A549 (cell line): ENCODE measurements around the gene TMEM39A. TPM values are rescaled to one million over a fixed set of nuclear protein-coding genes. Genes with fewer than 3 reads are reported as not detected.

ENCODE experiments used
- ATAC-seq, 2 experiments: fragments of 200-7000 bp in 1 of 2; fragments of >200 bp in 1 of 2; cut with Nextera tagmentation in 1 of 2; cut with Tn5 transposase in 1 of 2; 3 replicates each; pipeline versions ENCODE4 v1.8.0 to v1.9.1; 2018 to 2020; ENCODE audit warnings: mild to moderate bottlenecking in 1 of 2, moderate library complexity in 1 of 2
- CTCF ChIA-PET: fragments of 300-600 bp; sonication (Branson Sonifier 250); formaldehyde crosslinking; extraction: SDS; loops from one replicate; lab custom pipeline; 2021; ENCODE audit warnings: antibody characterized with exemption, inconsistent platforms; lab: Yijun Ruan, JAX
- POLR2A ChIA-PET: fragments of 350-600 bp; formaldehyde crosslinking; extraction: SDS; loops from one replicate; lab custom pipeline; 2021; ENCODE audit warnings: antibody characterized with exemption, inconsistent platforms; lab: Yijun Ruan, JAX
- DNase-seq, 2 experiments: peaks; one replicate each; pipeline versions ENCODE4 v3.0.0 to v3.0.0-alpha.2; 2011 to 2016; ENCODE audit warnings: low read depth in 1 of 2, low spot score in 1 of 2
- FAIRE-seq: peaks from 2 replicates; lab custom pipeline; 2011; peaks lifted over from hg19 to GRCh38; lab: Jason Lieb, UNC
- H3K27ac ChIP-seq, 2 experiments: fragments of >200 bp; sonication (Bioruptor Twin); formaldehyde crosslinking; 3 replicates each; pipeline ENCODE4 v1.5.1; 2016 to 2017
- H3K4me1 ChIP-seq: fragments of >200 bp; sonication (Bioruptor Twin); formaldehyde crosslinking; 3 replicates; pipeline ENCODE4 v1.6.1; 2016
- H3K4me2 ChIP-seq: fragments of >200 bp; sonication (Bioruptor Twin); formaldehyde crosslinking; 3 replicates; pipeline ENCODE4 v1.6.1; 2016
- H3K4me3 ChIP-seq: fragments of >200 bp; sonication (Bioruptor Twin); formaldehyde crosslinking; 3 replicates; pipeline ENCODE4 v1.5.1; 2016
- H3K9me3 ChIP-seq: fragments of >200 bp; sonication (Bioruptor Twin); formaldehyde crosslinking; 3 replicates; pipeline ENCODE4 v1.6.1; 2016
- BHLHE40 ChIP-seq: IDR thresholded peaks from 2 replicates; pipeline ENCODE4 v1.6.1; 2012; ENCODE audit warnings: low read depth, low read length, inconsistent platforms
- CBX2 ChIP-seq: fragments of 200-600 bp; sonication (generic); IDR thresholded peaks from 2 replicates; pipeline ENCODE4 v1.6.1; 2016; ENCODE audit warnings: low read depth, mild to moderate bottlenecking, borderline replicate concordance
- HEYL ChIP-seq: fragments of 250-450 bp; sonication (Bioruptor Pico); IDR thresholded peaks from 2 replicates; pipeline ENCODE4 v1.8.0; 2021; ENCODE audit warnings: mild to moderate bottlenecking, moderate library complexity
- JUN ChIP-seq, 2 experiments: fragments of >200 bp; sonication (Bioruptor Twin); formaldehyde crosslinking; IDR thresholded peaks; 2 replicates in 1 of 2; 3 replicates in 1 of 2; pipeline ENCODE4 v1.6.1; 2016 to 2017
- JUNB ChIP-seq: fragments of >200 bp; sonication (Bioruptor Twin); formaldehyde crosslinking; IDR thresholded peaks from 2 replicates; pipeline ENCODE4 v1.6.1; 2016
- NR3C1 ChIP-seq: fragments of >200 bp; sonication (Bioruptor Twin); formaldehyde crosslinking; IDR thresholded peaks from 3 replicates; pipeline ENCODE4 v1.6.1; 2017
- POLR2A ChIP-seq: IDR thresholded peaks from 2 replicates; pipeline ENCODE4 v1.6.1; 2012; ENCODE audit warnings: mild to moderate bottlenecking, low read length
- RARB ChIP-seq: fragments of 250-450 bp; sonication (Bioruptor Pico); IDR thresholded peaks from 2 replicates; pipeline ENCODE4 v1.8.0; 2021; ENCODE audit warnings: mild to moderate bottlenecking, moderate library complexity
- RCOR1 ChIP-seq: fragments of 150-350 bp; IDR thresholded peaks from 2 replicates; pipeline ENCODE4 v1.6.1; 2014; ENCODE audit warnings: antibody characterized with exemption, low read length, low read depth
- TP53 ChIP-seq: fragments of 250-450 bp; sonication (Bioruptor Pico); IDR thresholded peaks from 2 replicates; pipeline ENCODE4 v1.5.0; 2021; ENCODE audit warnings: mild to moderate bottlenecking, moderate library complexity
- ZSCAN20 ChIP-seq: fragments of 250-450 bp; sonication (Bioruptor Pico); IDR thresholded peaks from 2 replicates; pipeline ENCODE4 v1.8.0; 2022; ENCODE audit warnings: mild to moderate bottlenecking, moderate library complexity
- WGBS: methylation state at CpG from one replicate; pipeline ENCODE4 v1.1.6; 2017; ENCODE audit errors: missing lambda C conversion rate; 5-methylcytosine and 5-hydroxymethylcytosine counted together
- polyA plus RNA-seq, 4 experiments: library from polyadenylated mRNA; depleted of rRNA in 3 of 4; stranded (reverse); fragments of >200 nt; fragmentation: RNase III in 1 of 4; extraction: RNeasy Plus Mini Kit Qiagen cat#74134 plus additional on column Dnase treatment in 1 of 4; gene quantifications; 2 replicates in 3 of 4; 3 replicates in 1 of 4; pipeline ENCODE4 v1.2.3, GENCODE V29; 2011 to 2017
- TF ChIP-seq, protein P1 (sequence below): fragments of 150-350 bp; IDR thresholded peaks from 2 replicates; pipeline ENCODE4 v1.6.1; 2014; ENCODE audit warnings: low read depth, mild to moderate bottlenecking, low read length
- TF ChIP-seq, protein P2 (sequence below): IDR thresholded peaks from 2 replicates; pipeline ENCODE4 v1.6.1; 2012
- TF ChIP-seq, protein P3 (sequence below): fragments of 250-450 bp; sonication (Bioruptor Pico); IDR thresholded peaks from 2 replicates; pipeline ENCODE4 v1.5.0; 2021; ENCODE audit warnings: mild to moderate bottlenecking, moderate library complexity, borderline replicate concordance
- TF ChIP-seq, protein P4 (sequence below): fragments of >200 bp; sonication (Bioruptor Twin); formaldehyde crosslinking; IDR thresholded peaks from 2 replicates; pipeline ENCODE4 v1.6.1; 2016
- TF ChIP-seq, protein P5 (sequence below): IDR thresholded peaks from 2 replicates; pipeline ENCODE4 v1.6.1; 2012; ENCODE audit warnings: low read depth, borderline replicate concordance

Gene TMEM39A
- polyA plus RNA-seq, 2 of the 4 experiments (the other 2 are of a cell fraction): 16.9 to 21.9 TPM

DNA sequence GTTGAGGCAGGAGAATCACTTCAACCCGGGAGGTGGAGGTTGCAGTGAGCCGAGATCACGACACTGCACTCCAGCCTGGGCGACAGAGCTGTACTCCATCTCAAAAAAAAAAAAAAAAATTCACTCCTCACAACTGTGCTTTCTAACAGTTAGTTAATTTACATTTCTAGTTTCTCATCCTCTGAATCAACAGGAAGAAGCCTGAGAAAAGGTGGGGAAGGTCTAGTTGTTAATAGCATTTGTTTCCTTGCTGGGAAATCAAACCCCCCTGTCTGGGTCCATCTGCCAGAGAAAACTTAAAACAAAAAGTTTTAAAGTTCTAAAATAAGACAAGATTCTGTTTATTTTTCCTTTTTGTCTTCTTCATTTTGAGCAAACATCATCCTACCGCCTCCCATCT lies 62.3 kb downstream of the TMEM39A start:
- DNase-seq: no peak
- Histone ChIP-seq H3K4me3 (no peak overlapping the region), H3K4me2 (no peak overlapping the region), H3K9me3 (no peaks in the 10 kb centered on the region), H3K4me1 (no peaks in the 10 kb centered on the region), H3K27ac (no peak overlapping the region)
- POLR2A ChIA-PET: no interaction called here
- 93% methylated on average over 5 of the region's 5 CpGs for WGBS
- TF ChIP-seq, protein P1, sequence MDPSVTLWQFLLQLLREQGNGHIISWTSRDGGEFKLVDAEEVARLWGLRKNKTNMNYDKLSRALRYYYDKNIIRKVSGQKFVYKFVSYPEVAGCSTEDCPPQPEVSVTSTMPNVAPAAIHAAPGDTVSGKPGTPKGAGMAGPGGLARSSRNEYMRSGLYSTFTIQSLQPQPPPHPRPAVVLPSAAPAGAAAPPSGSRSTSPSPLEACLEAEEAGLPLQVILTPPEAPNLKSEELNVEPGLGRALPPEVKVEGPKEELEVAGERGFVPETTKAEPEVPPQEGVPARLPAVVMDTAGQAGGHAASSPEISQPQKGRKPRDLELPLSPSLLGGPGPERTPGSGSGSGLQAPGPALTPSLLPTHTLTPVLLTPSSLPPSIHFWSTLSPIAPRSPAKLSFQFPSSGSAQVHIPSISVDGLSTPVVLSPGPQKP: no peak
- TF ChIP-seq, protein P2, sequence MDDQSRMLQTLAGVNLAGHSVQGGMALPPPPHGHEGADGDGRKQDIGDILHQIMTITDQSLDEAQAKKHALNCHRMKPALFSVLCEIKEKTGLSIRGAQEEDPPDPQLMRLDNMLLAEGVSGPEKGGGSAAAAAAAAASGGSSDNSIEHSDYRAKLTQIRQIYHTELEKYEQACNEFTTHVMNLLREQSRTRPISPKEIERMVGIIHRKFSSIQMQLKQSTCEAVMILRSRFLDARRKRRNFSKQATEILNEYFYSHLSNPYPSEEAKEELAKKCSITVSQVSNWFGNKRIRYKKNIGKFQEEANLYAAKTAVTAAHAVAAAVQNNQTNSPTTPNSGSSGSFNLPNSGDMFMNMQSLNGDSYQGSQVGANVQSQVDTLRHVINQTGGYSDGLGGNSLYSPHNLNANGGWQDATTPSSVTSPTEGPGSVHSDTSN: no peak
- TF ChIP-seq CBX2: no peak
- no peak for TF ChIP-seq RARB (CRISPR knock-in tag)
- no peak for TF ChIP-seq TP53 (CRISPR knock-in tag)
- TF ChIP-seq, protein P3, sequence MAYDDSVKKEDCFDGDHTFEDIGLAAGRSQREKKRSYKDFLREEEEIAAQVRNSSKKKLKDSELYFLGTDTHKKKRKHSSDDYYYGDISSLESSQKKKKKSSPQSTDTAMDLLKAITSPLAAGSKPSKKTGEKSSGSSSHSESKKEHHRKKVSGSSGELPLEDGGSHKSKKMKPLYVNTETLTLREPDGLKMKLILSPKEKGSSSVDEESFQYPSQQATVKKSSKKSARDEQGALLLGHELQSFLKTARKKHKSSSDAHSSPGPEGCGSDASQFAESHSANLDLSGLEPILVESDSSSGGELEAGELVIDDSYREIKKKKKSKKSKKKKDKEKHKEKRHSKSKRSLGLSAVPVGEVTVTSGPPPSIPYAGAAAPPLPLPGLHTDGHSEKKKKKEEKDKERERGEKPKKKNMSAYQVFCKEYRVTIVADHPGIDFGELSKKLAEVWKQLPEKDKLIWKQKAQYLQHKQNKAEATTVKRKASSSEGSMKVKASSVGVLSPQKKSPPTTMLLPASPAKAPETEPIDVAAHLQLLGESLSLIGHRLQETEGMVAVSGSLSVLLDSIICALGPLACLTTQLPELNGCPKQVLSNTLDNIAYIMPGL (CRISPR knock-in tag): no peak
- TF ChIP-seq RCOR1: no peak
- no peak for TF ChIP-seq JUN (IDR thresholded peaks at IDR 0.05)
- FAIRE-seq: no peak
- no peak for ATAC-seq
- CTCF ChIA-PET: no interaction called here

DNA sequence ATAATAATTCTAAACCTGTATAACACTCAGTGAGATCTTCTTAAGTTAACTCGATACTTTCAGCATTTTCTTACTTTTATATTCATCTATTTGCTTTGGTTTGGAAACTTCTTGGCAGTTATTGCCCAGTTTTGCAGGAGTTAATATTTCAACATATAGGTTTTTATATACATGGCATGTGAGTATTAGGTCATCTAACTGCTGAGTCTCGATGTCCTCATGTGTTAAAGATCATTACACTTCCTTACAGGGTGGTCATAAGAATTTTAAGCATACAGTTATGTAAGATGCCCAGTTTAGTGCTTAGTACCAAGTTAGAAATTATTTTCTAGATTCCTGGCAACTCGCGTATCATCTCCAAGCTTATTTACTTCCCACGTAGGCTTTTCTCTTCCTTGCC lies 62.9 kb downstream of the TMEM39A start:
- no peak for FAIRE-seq
- 69% methylated on average over 5 of the region's 5 CpGs for WGBS

More for the DNA sequence above, 62.9 kb downstream of the TMEM39A start:
- Histone ChIP-seq H3K27ac (no peak overlapping the region), H3K4me2 (no peak overlapping the region), H3K4me3 (no peak overlapping the region), H3K4me1 (no peaks in the 10 kb centered on the region), H3K9me3 (no peaks in the 10 kb centered on the region)
- DNase-seq (no peak), ATAC-seq (no peak)
- POLR2A ChIA-PET: no interaction called here
- CTCF ChIA-PET: interaction anchor here (0.9 kb wide), 1 partner anchor 10 kb away, joined by 3 read pairs; no protein-coding TSS in a partner anchor
- TF ChIP-seq TP53 (CRISPR knock-in tag): no peak
- no peak for TF ChIP-seq POLR2A
- TF ChIP-seq, protein P2: no peak
- TF ChIP-seq HEYL (CRISPR knock-in tag): no peak
- TF ChIP-seq, protein P4, sequence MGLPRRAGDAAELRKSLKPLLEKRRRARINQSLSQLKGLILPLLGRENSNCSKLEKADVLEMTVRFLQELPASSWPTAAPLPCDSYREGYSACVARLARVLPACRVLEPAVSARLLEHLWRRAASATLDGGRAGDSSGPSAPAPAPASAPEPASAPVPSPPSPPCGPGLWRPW: no peak
- TF ChIP-seq, protein P3 (CRISPR knock-in tag): no peak
- no peak for TF ChIP-seq JUNB
- TF ChIP-seq NR3C1: no peak
- no peak for TF ChIP-seq ZSCAN20 (CRISPR knock-in tag)
- no peak for TF ChIP-seq BHLHE40
- TF ChIP-seq, protein P5, sequence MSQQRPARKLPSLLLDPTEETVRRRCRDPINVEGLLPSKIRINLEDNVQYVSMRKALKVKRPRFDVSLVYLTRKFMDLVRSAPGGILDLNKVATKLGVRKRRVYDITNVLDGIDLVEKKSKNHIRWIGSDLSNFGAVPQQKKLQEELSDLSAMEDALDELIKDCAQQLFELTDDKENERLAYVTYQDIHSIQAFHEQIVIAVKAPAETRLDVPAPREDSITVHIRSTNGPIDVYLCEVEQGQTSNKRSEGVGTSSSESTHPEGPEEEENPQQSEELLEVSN: no peak
- TF ChIP-seq JUN (IDR thresholded peaks at IDR 0.05): no peak
